ENCODE results near the gene EDDM13. TPM values are rescaled to one million over a fixed set of nuclear protein-coding genes. Genes with fewer than 3 reads are reported as not detected.
A peak's percentile ranks its signal among the peaks of the same experiment; 100 is the strongest.

EDDM13 gene
- total and polyA plus RNA-seq, 2 of the 13 experiments (the other 11 are each of a cell fraction or from before 2014, with no cell fraction given) = not detected

DNA sequence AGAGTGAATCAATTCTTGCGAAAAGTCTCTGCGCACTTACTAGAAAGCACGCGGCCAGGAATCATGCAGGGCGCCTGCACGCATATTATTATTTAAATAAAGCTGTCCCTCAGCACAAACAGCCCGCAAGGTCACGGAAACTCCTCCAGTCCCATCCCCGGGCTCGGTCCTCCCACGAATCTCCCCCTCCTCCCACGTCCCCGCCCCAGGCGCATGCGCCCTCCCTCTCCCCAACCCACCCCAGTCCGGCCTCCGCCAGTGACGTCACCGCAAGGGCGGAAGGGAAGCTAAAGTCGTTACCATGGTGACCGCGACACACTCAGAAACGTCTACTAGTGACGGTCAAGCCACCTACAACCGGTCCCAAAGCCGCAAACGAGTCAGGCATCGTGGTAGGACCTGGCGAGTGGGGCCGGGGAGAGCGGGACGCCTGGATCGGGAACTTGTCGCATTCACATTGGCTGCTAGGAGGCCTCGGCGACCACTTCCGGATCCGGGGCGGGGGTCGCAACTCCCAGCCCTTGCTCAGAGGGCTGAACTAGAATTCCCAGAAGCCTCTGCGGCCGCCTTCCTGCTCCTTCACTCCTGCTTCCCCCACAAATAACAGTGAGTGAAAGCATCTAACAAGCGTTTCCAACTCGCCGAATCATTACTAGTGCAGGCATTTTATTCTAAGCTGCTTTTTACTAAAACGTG is 42.0 kb downstream of the EDDM13 start, which contains the start of gene ZSCAN5A (continued):
- TF ChIP-seq, protein P1, sequence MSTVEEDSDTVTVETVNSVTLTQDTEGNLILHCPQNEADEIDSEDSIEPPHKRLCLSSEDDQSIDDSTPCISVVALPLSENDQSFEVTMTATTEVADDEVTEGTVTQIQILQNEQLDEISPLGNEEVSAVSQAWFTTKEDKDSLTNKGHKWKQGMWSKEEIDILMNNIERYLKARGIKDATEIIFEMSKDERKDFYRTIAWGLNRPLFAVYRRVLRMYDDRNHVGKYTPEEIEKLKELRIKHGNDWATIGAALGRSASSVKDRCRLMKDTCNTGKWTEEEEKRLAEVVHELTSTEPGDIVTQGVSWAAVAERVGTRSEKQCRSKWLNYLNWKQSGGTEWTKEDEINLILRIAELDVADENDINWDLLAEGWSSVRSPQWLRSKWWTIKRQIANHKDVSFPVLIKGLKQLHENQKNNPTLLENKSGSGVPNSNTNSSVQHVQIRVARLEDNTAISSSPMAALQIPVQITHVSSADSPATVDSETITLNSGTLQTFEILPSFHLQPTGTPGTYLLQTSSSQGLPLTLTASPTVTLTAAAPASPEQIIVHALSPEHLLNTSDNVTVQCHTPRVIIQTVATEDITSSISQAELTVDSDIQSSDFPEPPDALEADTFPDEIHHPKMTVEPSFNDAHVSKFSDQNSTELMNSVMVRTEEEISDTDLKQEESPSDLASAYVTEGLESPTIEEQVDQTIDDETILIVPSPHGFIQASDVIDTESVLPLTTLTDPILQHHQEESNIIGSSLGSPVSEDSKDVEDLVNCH (CRISPR knock-in tag; IDR thresholded peaks at IDR 0.05) = no peak
- no peak for TF ChIP-seq KDM1A (CRISPR knock-in tag; IDR thresholded peaks at IDR 0.05)
- TF ChIP-seq ZNF720 (CRISPR knock-in tag; IDR thresholded peaks at IDR 0.05) = no peak
- no peak for TF ChIP-seq TBX2 (CRISPR knock-in tag; IDR thresholded peaks at IDR 0.05; ENCODE audit: borderline replicate concordance)
- no peak for TF ChIP-seq SIX1 (CRISPR knock-in tag; IDR thresholded peaks at IDR 0.05; ENCODE audit: borderline replicate concordance)
- TF ChIP-seq NFRKB (IDR thresholded peaks at IDR 0.05) = no peak
- TF ChIP-seq RFXANK (CRISPR knock-in tag; IDR thresholded peaks at IDR 0.05) = no peak
- TF ChIP-seq, protein P2, sequence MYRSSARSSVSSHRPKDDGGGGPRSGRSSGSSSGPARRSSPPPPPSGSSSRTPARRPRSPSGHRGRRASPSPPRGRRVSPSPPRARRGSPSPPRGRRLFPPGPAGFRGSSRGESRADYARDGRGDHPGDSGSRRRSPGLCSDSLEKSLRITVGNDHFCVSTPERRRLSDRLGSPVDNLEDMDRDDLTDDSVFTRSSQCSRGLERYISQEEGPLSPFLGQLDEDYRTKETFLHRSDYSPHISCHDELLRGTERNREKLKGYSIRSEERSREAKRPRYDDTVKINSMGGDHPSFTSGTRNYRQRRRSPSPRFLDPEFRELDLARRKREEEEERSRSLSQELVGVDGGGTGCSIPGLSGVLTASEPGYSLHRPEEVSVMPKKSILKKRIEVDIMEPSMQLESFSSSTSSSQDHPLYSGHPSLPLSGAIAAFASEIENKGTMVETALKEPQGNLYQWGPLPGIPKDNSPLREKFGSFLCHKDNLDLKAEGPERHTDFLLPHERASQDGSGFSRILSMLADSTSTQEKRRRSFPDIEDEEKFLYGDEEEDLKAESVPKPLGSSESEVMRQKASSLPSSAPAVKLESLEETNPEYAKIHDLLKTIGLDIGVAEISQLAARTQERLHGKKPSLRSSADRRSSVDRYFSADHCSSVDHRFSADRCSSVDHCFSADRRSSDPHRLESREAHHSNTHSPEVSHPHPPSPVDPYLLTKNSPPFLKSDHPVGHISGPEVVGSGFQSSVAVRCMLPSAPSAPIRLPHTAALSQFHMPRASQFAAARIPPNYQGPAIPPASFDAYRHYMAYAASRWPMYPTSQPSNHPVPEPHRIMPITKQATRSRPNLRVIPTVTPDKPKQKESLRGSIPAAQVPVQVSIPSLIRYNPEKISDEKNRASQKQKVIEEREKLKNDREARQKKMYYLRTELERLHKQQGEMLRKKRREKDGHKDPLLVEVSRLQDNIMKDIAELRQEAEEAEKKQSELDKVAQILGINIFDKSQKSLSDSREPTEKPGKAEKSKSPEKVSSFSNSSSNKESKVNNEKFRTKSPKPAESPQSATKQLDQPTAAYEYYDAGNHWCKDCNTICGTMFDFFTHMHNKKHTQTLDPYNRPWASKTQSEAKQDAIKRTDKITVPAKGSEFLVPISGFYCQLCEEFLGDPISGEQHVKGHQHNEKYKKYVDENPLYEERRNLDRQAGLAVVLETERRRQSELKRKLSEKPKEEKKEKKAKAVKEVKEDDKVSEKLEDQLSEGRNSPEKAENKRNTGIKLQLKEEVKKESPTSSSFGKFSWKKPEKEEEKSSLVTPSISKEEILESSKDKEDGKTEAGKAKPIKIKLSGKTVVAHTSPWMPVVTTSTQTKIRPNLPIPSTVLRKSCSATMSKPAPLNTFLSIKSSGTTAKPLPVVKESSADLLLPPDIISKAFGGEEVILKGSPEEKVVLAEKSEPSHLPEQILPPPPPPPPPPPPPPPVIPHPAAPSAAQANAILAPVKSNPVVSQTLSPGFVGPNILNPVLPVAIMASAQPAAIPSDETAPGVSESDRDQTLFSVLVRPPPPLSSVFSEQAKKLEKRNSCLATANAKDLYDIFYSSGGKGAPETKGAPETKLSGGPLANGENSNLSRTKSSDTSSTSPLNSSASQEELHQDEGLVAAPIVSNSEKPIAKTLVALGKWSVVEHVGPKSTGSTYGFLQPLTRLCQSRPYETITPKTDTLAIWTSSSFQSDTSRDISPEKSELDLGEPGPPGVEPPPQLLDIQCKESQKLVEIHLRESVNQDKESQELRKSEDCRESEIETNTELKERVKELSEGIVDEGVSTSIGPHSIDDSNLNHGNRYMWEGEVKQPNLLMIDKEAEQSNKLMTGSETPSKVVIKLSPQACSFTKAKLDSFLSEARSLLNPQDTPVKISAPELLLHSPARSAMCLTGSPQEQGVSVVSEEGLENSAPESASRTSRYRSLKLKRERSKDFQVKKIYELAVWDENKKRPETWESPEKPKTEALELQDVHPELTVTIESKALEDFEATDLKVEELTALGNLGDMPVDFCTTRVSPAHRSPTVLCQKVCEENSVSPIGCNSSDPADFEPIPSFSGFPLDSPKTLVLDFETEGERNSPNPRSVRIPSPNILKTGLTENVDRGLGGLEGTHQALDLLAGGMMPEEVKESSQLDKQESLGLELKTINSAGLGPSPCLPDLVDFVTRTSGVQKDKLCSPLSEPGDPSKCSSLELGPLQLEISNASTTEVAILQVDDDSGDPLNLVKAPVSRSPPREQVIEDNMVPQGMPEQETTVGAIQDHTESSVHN (CRISPR knock-in tag; IDR thresholded peaks at IDR 0.05) = no peak
- TF ChIP-seq ZNF274 (CRISPR knock-in tag; IDR thresholded peaks at IDR 0.05) = no peak; the same call in 1 of the 2 replicates
- TF ChIP-seq HMGA1 (CRISPR knock-in tag; conservative IDR thresholded peaks at IDR 0.05) = no peak
- no peak for TF ChIP-seq ZC3H13 (CRISPR knock-in tag; IDR thresholded peaks at IDR 0.05)
- no peak for TF ChIP-seq HOXD1 (CRISPR knock-in tag; IDR thresholded peaks at IDR 0.05)
- TF ChIP-seq MED1 (CRISPR knock-in tag; IDR thresholded peaks at IDR 0.05) = no peak
- 0 out of 2 replicates have a peak, but pooled peaks have one; percentile 6 for TF ChIP-seq ZNF616 (CRISPR knock-in tag; IDR thresholded peaks at IDR 0.05; ENCODE audit: low read depth)
- TF ChIP-seq, protein P3, sequence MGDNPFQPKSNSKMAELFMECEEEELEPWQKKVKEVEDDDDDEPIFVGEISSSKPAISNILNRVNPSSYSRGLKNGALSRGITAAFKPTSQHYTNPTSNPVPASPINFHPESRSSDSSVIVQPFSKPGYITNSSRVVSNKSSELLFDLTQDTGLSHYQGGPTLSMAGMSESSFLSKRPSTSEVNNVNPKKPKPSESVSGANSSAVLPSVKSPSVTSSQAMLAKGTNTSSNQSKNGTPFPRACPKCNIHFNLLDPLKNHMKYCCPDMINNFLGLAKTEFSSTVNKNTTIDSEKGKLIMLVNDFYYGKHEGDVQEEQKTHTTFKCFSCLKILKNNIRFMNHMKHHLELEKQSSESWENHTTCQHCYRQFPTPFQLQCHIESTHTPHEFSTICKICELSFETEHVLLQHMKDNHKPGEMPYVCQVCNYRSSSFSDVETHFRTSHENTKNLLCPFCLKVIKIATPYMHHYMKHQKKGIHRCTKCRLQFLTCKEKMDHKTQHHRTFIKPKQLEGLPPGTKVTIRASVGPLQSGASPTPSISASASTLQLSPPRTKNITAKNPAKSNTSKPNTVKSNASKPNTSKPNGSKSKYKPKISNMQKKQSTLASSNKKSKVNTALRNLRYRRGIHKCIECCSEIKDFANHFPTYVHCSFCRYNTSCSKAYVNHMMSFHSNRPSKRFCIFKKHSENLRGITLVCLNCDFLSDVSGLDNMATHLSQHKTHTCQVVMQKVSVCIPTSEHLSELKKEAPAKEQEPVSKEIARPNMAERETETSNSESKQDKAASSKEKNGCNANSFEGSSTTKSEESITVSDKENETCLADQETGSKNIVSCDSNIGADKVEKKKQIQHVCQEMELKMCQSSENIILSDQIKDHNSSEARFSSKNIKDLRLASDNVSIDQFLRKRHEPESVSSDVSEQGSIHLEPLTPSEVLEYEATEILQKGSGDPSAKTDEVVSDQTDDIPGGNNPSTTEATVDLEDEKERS (CRISPR knock-in tag; IDR thresholded peaks at IDR 0.05) = no peak; the same call in 1 of the 2 replicates
- no peak for TF ChIP-seq ZMYM3 (CRISPR knock-in tag; IDR thresholded peaks at IDR 0.05)
- no peak for TF ChIP-seq KDM3A (CRISPR knock-in tag; IDR thresholded peaks at IDR 0.05; ENCODE audit: low read depth)
- TF ChIP-seq ZNF772 (CRISPR knock-in tag; IDR thresholded peaks at IDR 0.05) = no peak; the same call in 1 of the 2 replicates
